CD4-positive, alpha-beta T cell (primary cell): ENCODE results near the gene NUP62. TPM values are rescaled to one million over a fixed set of nuclear protein-coding genes. Genes with fewer than 3 reads are reported as not detected.

Experiments used
- ATAC-seq: fragments of 200-7000 bp; cut with Tn5 transposase; one replicate; pipeline ENCODE4 v1.10.0; 2022; ENCODE audit warnings: mild to moderate bottlenecking; ENCODE audit not compliant: poor library complexity
- CTCF ChIA-PET: fragments of 350-600 bp; sonication (Branson Sonifier 250); formaldehyde crosslinking; loops from one replicate; lab custom pipeline; 2021; ENCODE audit warnings: antibody characterized with exemption, inconsistent platforms; lab: Charles Lee
- POLR2A ChIA-PET: fragments of 350-600 bp; sonication (Branson Sonifier 250); formaldehyde crosslinking; loops from one replicate; lab custom pipeline; 2021; ENCODE audit warnings: antibody characterized with exemption, inconsistent platforms; lab: Charles Lee
- DNase-seq, 14 experiments: peaks; one replicate each; pipeline ENCODE4 v3.0.0-alpha.2; 2013 to 2020; ENCODE audit warnings: mixed read lengths in 2 of 14
- H3K27ac ChIP-seq, 2 donors: one replicate each; pipeline versions ENCODE4 v1.5.1 to v1.7.0; 2013; ENCODE audit warnings: low read length in 2 of 2, low read depth in 1 of 2, mild to moderate bottlenecking in 1 of 2
- H3K27me3 ChIP-seq, 2 experiments: 1 replicate in 1 of 2; 2 replicates in 1 of 2; pipeline versions ENCODE4 v1.6.1 to v1.7.0; 2013; ENCODE audit warnings: low read length in 2 of 2, control low read depth in 1 of 2, mild to moderate bottlenecking in 1 of 2, moderate library complexity in 1 of 2; ENCODE audit not compliant: insufficient read depth in 2 of 2, control insufficient read depth in 1 of 2
- H3K36me3 ChIP-seq: one replicate; pipeline ENCODE4 v1.6.1; 2013; ENCODE audit warnings: low read length, control low read depth; ENCODE audit not compliant: insufficient read depth
- H3K4me1 ChIP-seq: one replicate; pipeline ENCODE4 v1.6.1; 2013; ENCODE audit warnings: low read length, control low read depth; ENCODE audit not compliant: insufficient read depth
- H3K4me3 ChIP-seq: one replicate; pipeline ENCODE4 v1.5.1; 2013; ENCODE audit warnings: mild to moderate bottlenecking, low read length, moderate library complexity
- H3K9me3 ChIP-seq, 2 experiments: 1 replicate in 1 of 2; 2 replicates in 1 of 2; pipeline versions ENCODE4 v1.6.1 to v1.7.0; 2013; ENCODE audit warnings: low read length in 2 of 2, mild to moderate bottlenecking in 2 of 2, control low read depth in 1 of 2, moderate library complexity in 1 of 2; ENCODE audit not compliant: control insufficient read depth in 1 of 2, insufficient read depth in 1 of 2
- H3K27ac Mint-ChIP-seq: one replicate; pipeline ENCODE4 v1.8.0; 2020; ENCODE audit warnings: mixed read lengths
- H3K27me3 Mint-ChIP-seq: one replicate; pipeline ENCODE4 v1.8.0; 2021; ENCODE audit warnings: mixed read lengths
- H3K36me3 Mint-ChIP-seq: one replicate; pipeline ENCODE4 v1.8.0; 2021; ENCODE audit warnings: low read depth, mixed read lengths
- H3K4me1 Mint-ChIP-seq: one replicate; pipeline ENCODE4 v1.8.0; 2021; ENCODE audit warnings: low read depth, mixed read lengths
- H3K4me3 Mint-ChIP-seq: one replicate; pipeline ENCODE4 v1.8.0; 2020; ENCODE audit warnings: mild to moderate bottlenecking, mixed read lengths
- H3K9me3 Mint-ChIP-seq: one replicate; pipeline ENCODE4 v1.8.0; 2020; ENCODE audit warnings: mixed read lengths
- CTCF ChIP-seq: fragments of 200-600 bp; IDR thresholded peaks from one replicate; pipeline ENCODE4 v1.8.0; 2022; ENCODE audit warnings: antibody characterized with exemption, mild to moderate bottlenecking
- intact Hi-C, 2 experiments: fragments of 100-400 bp; cut with DNase I in 1 of 2; cut with micrococcal nuclease in 1 of 2; formaldehyde crosslinking; loops; one replicate each; pipeline versions ENCODE4 v1.15.1 to v1.9.0; 2023 to 2025; cut with DNase I, micrococcal nuclease
- total RNA-seq, 174 experiments: library from RNA in 2 of 174; stranded (reverse) in 2 of 174; gene quantifications; one replicate each; pipeline ENCODE4 v1.2.3 and lab custom pipeline; 2021 to 2026

Gene NUP62
- total RNA-seq, 2 experiments from 2014 or later: 19.2 to 21.7 TPM

- Histone ChIP-seq H3K27me3 (no peaks in the 10 kb centered on the region), H3K4me3 (no peak overlapping the region), H3K27ac (no peak overlapping the region), H3K36me3 (peaks cover 64% of the 10 kb centered on the region), H3K9me3 (no peaks in the 10 kb centered on the region), H3K4me1 (peaks cover 73% of the 10 kb centered on the region)
- CTCF ChIA-PET: no interaction called here
- Mint-ChIP-seq H3K27me3 (peaks cover under 1% of the 10 kb centered on the region), H3K4me3 (no peak overlapping the region), H3K27ac (no peak overlapping the region), H3K36me3 (peaks cover 68% of the 10 kb centered on the region), H3K4me1 (peaks cover 26% of the 10 kb centered on the region), H3K9me3 (no peaks in the 10 kb centered on the region)
- DNase-seq (peak in 1 of 14 experiments; percentile 18), ATAC-seq (no peak)
- POLR2A ChIA-PET: no interaction called here
- TF ChIP-seq CTCF: no peak
- intact Hi-C loops: no loop called here
These were observed 5.1 kb downstream of the NUP62 start for GRCh38 chr19:49924004-49924880.

- no peaks in the 10 kb centered on the region for H3K27me3 Mint-ChIP-seq
- TF ChIP-seq CTCF: no peak
- no peaks in the 10 kb centered on the region for H3K9me3 Mint-ChIP-seq
- Histone ChIP-seq H3K9me3 (no peaks in the 10 kb centered on the region), H3K36me3 (peaks cover 67% of the 10 kb centered on the region), H3K4me1 (peaks cover 68% of the 10 kb centered on the region), H3K27ac (no peak overlapping the region), H3K27me3 (no peaks in the 10 kb centered on the region), H3K4me3 (no peak overlapping the region)
- DNase-seq (peak in 2 of 14 experiments; percentile 36 to 49), ATAC-seq (no peak)
- intact Hi-C loops: no loop called here
- peaks cover 20% of the 10 kb centered on the region for H3K4me1 Mint-ChIP-seq
- CTCF ChIA-PET: no interaction called here
- no peak overlapping the region for H3K27ac Mint-ChIP-seq
- H3K4me3 Mint-ChIP-seq: no peak overlapping the region
- POLR2A ChIA-PET: no interaction called here
- H3K36me3 Mint-ChIP-seq: peaks cover 63% of the 10 kb centered on the region
These were observed 6.0 kb downstream of the NUP62 start for GRCh38 chr19:49923055-49924003.

- H3K4me1 Mint-ChIP-seq: peaks cover 14% of the 10 kb centered on the region
- no peak for ATAC-seq
These were observed 7.2 kb downstream of the NUP62 start for GRCh38 chr19:49921871-49922795.

More at GRCh38 chr19:49921871-49922795, 7.2 kb downstream of the NUP62 start:
- Mint-ChIP-seq H3K27ac (peak overlapping the region; percentile 36), H3K27me3 (no peaks in the 10 kb centered on the region), H3K4me3 (no peak overlapping the region), H3K36me3 (peaks cover 60% of the 10 kb centered on the region), H3K9me3 (no peaks in the 10 kb centered on the region)
- intact Hi-C loops: no loop called here
- peak in 1 of 14 experiments; percentile 52 for DNase-seq
- H3K4me1 ChIP-seq: peaks cover 57% of the 10 kb centered on the region
- no peaks in the 10 kb centered on the region for H3K27me3 ChIP-seq
- H3K36me3 ChIP-seq: peaks cover 71% of the 10 kb centered on the region
- ChIA-PET POLR2A (no interaction called here), CTCF (no interaction called here)
- H3K4me3 ChIP-seq: no peak overlapping the region
- TF ChIP-seq CTCF: no peak
- no peaks in the 10 kb centered on the region for H3K9me3 ChIP-seq
- no peak overlapping the region for H3K27ac ChIP-seq
